HUES48 (cell line): ENCODE measurements around the gene ZNF185.

Source experiments
- H3K27ac ChIP-seq: one replicate; pipeline ENCODE4 v1.7.0; 2013; ENCODE audit warnings: low read depth, low read length, inconsistent platforms
- H3K27me3 ChIP-seq: 2 replicates; pipeline ENCODE4 v1.6.1; 2013; ENCODE audit warnings: mild to moderate bottlenecking, low read length; ENCODE audit not compliant: control insufficient read depth, insufficient read depth
- H3K36me3 ChIP-seq: 2 replicates; pipeline ENCODE4 v1.6.1; 2013; ENCODE audit warnings: low read length; ENCODE audit not compliant: control insufficient read depth, insufficient read depth
- H3K4me1 ChIP-seq: 2 replicates; pipeline ENCODE4 v1.6.1; 2013; ENCODE audit warnings: mild to moderate bottlenecking, low read length; ENCODE audit not compliant: control insufficient read depth, insufficient read depth
- H3K4me3 ChIP-seq: 2 replicates; pipeline ENCODE4 v1.5.1; 2013; ENCODE audit warnings: mild to moderate bottlenecking, low read depth, low read length
- H3K9ac ChIP-seq: 2 replicates; pipeline ENCODE4 v1.6.1; 2013; ENCODE audit warnings: mild to moderate bottlenecking, low read depth, low read length, moderate library complexity
- H3K9me3 ChIP-seq: 2 replicates; pipeline ENCODE4 v1.6.1; 2013; ENCODE audit warnings: low read length; ENCODE audit not compliant: control insufficient read depth, insufficient read depth

The ZNF185 gene

DNA sequence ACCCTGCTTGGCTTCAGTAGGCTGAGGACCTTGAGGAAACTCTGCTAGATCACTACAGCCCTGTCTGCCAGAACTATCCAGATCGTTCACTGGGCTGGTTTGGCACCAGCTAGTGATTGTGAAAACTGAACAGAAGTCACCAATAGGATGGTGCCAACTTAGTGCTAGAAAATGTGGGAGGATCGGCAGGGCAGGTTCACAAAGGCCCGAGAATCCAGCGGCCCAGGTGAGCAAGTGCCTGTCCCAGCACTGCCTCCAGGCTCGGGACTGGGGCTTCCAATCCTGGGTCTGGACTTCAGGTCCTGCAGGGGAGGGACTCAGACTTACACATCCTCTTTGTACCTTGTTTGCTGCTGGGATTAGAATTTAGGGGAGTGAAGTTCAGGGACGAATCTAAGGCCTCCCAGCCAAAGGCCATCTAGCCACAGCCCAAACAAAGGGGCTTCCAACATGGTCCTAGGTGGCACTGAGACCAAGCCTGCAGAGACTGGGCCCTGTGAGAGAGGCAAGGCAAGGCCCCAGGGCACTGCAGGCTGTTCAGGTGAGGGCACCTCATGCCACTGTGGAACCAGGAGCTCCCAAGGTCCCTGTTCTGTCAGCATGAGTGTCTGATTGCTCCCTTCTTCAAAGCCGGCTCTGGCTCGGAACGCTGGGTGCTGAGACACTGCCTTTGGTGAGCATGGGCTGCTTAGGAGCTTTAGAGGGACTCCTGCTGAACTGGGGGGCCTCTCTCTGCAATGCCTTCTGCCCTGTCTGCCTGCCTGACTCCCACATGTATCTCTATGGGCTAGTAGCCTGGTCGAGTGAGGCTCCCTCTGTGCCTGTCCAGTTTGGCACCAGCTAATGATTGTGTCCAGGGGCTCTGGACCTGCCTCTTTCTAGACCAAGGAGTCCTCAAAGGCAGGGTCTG is 20.7 kb upstream of the ZNF185 start:
- Histone ChIP-seq H3K4me1 (no peaks in the 10 kb centered on the region), H3K27ac (no peak overlapping the region), H3K9ac (no peak overlapping the region), H3K36me3 (no peaks in the 10 kb centered on the region), H3K4me3 (no peak overlapping the region), H3K9me3 (peaks cover 46% of the 10 kb centered on the region), H3K27me3 (no peaks in the 10 kb centered on the region)

DNA sequence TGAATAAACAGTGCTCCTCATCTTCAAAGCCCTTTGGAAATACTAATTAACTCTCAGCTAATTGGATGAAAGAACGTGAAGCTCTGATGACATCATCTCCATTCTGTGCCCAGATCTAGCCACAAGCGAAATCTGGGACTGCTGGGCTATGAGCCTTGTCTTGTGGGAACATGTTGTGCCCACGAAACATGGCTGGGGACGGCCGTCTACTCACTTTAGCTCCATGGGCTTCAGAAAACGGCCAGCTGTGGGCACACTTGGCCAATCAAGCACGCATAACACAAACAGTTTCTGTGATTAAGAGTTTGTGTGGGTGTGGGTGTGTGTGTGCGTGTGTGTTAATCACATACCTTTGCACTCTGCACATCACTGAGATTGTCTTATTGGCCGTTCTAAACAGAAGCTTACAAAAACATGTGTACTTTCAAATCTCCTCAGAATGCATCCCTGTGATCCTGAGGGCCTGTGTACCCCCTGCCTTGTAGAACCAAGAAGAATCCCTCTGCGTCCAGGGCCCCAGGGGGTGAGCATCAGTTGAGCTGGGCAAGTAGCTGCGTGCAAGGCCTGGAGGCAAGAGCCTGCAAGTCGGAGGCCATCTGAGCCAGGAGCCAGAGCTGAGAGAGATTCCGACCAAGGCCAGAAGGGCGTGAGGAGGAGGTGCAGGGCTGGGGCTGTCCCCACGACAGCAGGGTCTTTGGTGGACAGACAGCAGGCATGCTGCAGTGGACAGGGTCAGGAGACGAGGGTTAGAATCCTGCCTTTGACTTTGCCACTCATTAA is 18.7 kb upstream of the ZNF185 start:
- H3K27ac ChIP-seq: no peak overlapping the region
- no peaks in the 10 kb centered on the region for H3K4me1 ChIP-seq
- no peaks in the 10 kb centered on the region for H3K27me3 ChIP-seq
- H3K36me3 ChIP-seq: no peaks in the 10 kb centered on the region
- peaks cover 55% of the 10 kb centered on the region for H3K9me3 ChIP-seq
- H3K4me3 ChIP-seq: no peak overlapping the region
- no peak overlapping the region for H3K9ac ChIP-seq

DNA sequence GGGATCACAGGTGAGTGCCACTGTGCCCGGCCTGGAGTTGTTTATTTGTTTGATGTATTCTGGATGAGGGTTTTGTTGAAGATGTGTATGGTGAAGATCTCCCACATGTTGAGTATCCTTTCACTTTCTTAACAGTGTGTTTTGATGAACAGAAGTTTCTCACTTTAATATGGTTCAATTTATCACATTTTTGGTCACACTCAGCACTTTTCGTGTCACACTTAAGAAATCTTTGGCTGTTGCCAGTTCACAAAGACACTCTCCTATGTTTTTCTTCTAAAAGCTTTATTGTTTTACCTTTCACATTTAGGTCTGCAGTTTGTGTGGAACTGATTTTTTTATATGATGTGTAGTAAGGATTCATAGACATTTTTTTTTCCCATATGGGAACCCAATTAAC is 16.6 kb upstream of the ZNF185 start:
- no peak overlapping the region for H3K9ac ChIP-seq
- no peak overlapping the region for H3K27ac ChIP-seq
- no peak overlapping the region for H3K4me3 ChIP-seq
- H3K9me3 ChIP-seq: peaks cover 43% of the 10 kb centered on the region
- H3K27me3 ChIP-seq: no peaks in the 10 kb centered on the region
- H3K4me1 ChIP-seq: no peaks in the 10 kb centered on the region
- H3K36me3 ChIP-seq: no peaks in the 10 kb centered on the region

DNA sequence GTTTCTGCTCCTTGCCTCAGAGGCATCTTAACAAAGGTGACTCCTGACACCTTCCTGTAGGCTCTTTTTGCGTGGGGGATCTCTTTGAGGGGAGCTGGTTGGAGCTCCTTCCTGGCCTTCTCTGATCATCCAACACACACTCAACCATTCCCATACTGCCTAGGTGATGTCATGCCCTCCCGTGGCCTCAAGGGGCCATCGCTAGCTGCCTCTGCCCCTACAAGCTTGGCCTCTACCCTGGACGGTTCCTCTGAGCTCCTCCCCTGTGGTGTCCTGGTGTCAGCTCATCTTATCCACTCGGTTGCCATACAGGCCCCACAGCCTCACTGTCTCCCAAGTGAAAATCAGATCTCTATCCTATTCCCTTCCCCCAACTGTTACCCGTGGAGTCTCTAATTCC is 13.7 kb upstream of the ZNF185 start:
- no peaks in the 10 kb centered on the region for H3K36me3 ChIP-seq
- no peak overlapping the region for H3K9ac ChIP-seq
- H3K4me3 ChIP-seq: no peak overlapping the region
- H3K9me3 ChIP-seq: peaks cover 47% of the 10 kb centered on the region
- peaks cover 7% of the 10 kb centered on the region for H3K4me1 ChIP-seq
- no peaks in the 10 kb centered on the region for H3K27me3 ChIP-seq
- no peak overlapping the region for H3K27ac ChIP-seq

DNA sequence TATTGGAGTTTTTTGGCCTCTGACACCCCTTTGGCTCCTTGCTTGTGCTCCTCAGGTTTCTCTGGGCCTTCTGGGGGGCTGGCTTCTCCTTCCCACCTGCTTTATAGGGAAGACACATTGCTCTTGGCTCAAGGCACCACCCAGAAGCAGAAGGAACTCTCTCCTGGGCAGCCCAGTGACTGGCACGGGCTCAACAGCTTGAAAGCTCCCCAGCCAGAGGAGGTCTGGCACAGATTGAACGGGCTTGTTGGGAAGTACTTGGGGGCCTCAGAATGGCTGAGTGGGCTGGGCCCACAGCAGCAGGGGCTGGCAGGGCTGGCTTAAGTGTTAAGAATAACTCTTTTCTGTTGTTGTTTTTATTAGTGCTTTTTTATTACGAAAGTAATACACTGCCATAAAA is 11.2 kb upstream of the ZNF185 start:
- H3K9me3 ChIP-seq: peaks cover 58% of the 10 kb centered on the region
- H3K27me3 ChIP-seq: peaks cover 13% of the 10 kb centered on the region
- no peak overlapping the region for H3K9ac ChIP-seq
- peaks cover 17% of the 10 kb centered on the region for H3K4me1 ChIP-seq
- no peak overlapping the region for H3K4me3 ChIP-seq
- H3K27ac ChIP-seq: no peak overlapping the region
- H3K36me3 ChIP-seq: no peaks in the 10 kb centered on the region

DNA sequence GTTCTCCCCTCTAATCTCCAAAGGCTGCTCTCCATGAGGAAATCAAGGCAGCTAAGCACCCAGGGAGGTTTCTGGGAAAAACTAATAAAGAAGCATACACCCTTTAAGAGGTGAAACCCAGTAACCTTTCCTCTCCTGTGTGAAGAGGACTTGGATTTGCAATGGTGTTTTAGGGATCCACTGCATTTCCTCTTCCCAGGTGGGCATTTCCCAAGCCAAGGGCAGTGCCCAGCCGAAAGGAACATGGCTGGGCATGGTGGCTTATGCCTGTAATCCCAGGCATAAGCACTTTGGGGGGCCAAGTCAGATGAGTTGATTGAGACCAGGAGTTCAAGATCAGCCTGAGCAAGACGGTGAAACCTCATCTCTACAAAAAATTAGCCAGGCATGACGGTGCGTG is 5.4 kb upstream of the ZNF185 start:
- H3K9me3 ChIP-seq: peaks cover 59% of the 10 kb centered on the region
- H3K27me3 ChIP-seq: peaks cover 15% of the 10 kb centered on the region
- no peaks in the 10 kb centered on the region for H3K36me3 ChIP-seq
- H3K27ac ChIP-seq: no peak overlapping the region
- peaks cover 28% of the 10 kb centered on the region for H3K4me1 ChIP-seq
- H3K4me3 ChIP-seq: no peak overlapping the region
- no peak overlapping the region for H3K9ac ChIP-seq

DNA sequence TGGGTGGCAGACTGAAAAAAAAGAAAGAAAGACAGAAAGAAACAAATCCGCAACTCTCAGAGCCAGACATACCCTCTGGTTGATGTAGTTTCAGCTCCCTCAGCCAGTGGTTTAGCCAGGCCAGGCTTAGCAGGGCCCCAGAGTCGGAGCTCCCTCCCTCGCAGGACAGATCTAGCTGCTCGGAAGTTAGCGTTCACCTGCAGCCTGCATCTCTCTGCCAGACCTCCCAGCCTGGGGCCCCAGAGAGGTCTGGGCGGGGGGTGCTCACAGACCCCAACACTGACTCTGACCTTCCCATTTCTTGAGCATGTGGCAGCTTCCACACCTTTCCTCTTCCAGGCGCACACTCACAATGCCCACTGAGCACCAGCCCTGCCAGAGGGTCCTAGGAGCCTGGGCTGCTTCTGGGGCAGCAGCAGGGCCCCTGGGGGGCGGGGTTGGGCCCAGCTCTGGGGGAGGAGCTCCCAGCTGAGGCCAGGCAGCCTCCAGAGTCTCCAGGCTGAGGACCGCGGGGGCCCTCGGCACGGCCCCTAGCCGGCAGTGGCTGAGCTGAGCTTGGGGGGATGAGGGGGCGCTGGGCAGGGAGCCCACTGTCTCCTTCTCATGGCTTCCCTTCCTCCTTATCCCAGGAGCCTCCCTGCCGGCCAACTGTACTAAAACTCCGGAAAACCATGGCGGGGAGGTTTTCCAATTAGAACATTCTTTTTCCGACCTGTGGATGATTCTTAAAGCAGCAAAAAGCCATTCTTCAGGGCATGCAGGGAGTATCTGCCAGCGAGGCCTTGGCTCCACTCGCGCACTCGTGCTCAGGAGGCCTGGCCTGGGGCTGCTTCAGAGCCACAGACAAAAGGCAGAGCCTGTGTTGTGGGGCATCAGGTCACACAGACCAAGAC is 4.6 kb upstream of the ZNF185 start:
- no peak overlapping the region for H3K9ac ChIP-seq
- no peak overlapping the region for H3K4me3 ChIP-seq
- no peak overlapping the region for H3K27ac ChIP-seq
- H3K27me3 ChIP-seq: peaks cover 15% of the 10 kb centered on the region
- H3K4me1 ChIP-seq: peaks cover 28% of the 10 kb centered on the region
- no peaks in the 10 kb centered on the region for H3K36me3 ChIP-seq
- peaks cover 54% of the 10 kb centered on the region for H3K9me3 ChIP-seq

DNA sequence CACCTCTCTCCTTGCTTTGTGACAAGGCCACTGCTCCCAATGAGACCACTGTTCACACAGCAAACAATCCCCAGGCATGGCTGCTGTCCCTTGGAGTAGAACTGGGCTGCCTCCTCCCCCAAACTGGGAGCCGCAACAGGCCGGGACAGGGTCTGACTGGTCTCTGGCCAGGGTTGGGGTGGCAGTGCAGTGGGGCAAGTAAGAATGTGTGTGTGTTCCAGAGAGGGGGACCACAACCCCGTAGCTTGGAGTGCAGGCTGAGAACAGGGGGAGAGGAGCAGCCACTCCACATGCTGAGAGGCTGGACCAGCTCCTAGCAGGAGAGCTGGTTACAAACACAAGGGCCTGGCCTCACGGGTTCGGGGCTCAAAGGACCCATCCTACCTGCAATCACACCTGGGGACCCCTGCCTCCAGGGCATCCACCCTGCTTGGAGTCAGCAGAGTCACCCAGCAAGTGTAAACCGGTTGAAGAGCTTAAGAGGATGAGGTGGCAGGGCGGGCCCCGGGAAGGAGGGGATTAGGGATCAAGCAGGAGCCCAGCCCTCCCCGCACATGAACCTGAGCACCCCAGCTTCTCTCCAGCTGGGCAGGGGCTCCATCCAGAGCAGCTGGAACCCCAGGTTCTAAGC is 3.8 kb upstream of the ZNF185 start:
- no peaks in the 10 kb centered on the region for H3K36me3 ChIP-seq
- H3K9me3 ChIP-seq: peaks cover 53% of the 10 kb centered on the region
- no peak overlapping the region for H3K9ac ChIP-seq
- H3K4me1 ChIP-seq: peaks cover 23% of the 10 kb centered on the region
- no peak overlapping the region for H3K4me3 ChIP-seq
- no peak overlapping the region for H3K27ac ChIP-seq
- H3K27me3 ChIP-seq: peaks cover 15% of the 10 kb centered on the region

DNA sequence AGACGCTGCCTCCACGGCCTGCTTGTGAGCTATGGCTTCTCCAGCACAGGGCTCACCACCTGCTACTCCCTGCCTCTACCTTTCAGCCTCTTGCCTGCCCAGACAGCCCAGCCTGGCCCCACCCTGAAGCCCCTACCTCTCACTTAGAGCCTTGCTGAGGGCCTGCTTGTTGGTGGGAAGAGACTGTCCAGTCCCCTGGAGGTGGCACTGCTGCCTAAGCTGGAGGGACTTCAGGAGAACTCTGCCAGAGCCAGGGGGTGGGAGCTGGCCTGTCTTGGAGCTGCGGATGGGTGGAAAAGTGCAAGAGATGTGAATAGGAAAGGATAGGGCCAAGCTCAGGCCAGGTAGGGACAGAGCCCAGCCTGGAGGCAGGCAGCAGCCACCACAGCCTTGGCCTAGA is 2.7 kb upstream of the ZNF185 start:
- peaks cover 16% of the 10 kb centered on the region for H3K4me1 ChIP-seq
- no peaks in the 10 kb centered on the region for H3K36me3 ChIP-seq
- H3K27me3 ChIP-seq: peaks cover 8% of the 10 kb centered on the region
- H3K9me3 ChIP-seq: peaks cover 48% of the 10 kb centered on the region
- H3K27ac ChIP-seq: no peak overlapping the region
- no peak overlapping the region for H3K4me3 ChIP-seq
- H3K9ac ChIP-seq: no peak overlapping the region

DNA sequence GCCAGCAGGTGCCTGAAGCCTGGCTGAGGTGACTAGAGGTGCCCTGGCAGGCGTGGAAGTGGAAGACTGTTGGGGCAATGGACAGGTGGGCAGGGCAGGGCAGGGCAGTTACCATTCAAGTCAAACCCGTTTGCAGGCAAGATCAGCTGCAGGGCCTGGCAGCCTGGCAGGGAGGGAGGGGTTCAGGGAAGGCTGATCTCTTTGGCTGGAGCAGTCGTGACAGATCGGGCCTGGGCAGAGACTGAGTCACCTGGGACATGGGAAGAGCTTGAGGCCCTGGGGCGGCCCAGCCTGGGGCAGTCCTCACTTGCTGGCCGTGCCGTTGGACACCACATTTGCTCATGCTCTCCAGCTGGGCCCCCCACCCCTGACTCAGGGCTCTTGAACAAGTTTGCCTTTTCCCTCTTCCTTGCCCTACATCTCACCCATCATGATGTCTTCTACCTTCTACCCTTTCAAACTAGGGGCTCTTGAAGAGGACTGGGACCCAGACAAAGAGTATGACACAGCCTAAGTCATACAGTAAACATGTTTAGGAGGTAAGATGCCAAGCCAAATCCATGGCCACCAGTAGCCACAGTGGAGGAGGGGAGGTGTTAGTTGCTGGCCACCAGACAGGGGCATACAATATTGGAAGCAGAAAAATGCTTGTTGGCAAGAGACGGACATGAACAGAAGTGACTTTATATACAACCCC is 2.0 kb upstream of the ZNF185 start:
- Histone ChIP-seq H3K9ac (no peak overlapping the region), H3K27ac (no peak overlapping the region), H3K4me1 (peaks cover 16% of the 10 kb centered on the region), H3K4me3 (no peak overlapping the region), H3K36me3 (no peaks in the 10 kb centered on the region), H3K9me3 (peaks cover 46% of the 10 kb centered on the region), H3K27me3 (0 out of 2 replicates have a peak, but pooled peaks cover 2% of the 10 kb centered on the region)
